Gastrocnemius medialis (tissue), 4 donors: Measurements from ENCODE around the gene PTPRN2. TPM values are rescaled to one million over a fixed set of nuclear protein-coding genes. Genes with fewer than 3 reads are reported as not detected.

Experiments used
- ATAC-seq, 2 donors: fragments of 150-250 bp; one replicate each; pipeline ENCODE4 v1.9.1; 2016
- DNase-seq, 2 donors: peaks; one replicate each; pipeline ENCODE4 v3.0.0-alpha.2; 2019
- H3K27ac ChIP-seq, 4 donors: fragments of 200-600 bp; sonication (generic); 1 replicate in 1 of 4; 2 replicates in 3 of 4; pipeline ENCODE4 v1.5.1; 2016 to 2018; ENCODE audit warnings: mild to moderate bottlenecking in 2 of 4, moderate library complexity in 1 of 4
- H3K27me3 ChIP-seq, 3 donors: fragments of 200-600 bp; sonication (generic) in 2 of 3; 1 replicate in 1 of 3; 2 replicates in 2 of 3; pipeline versions ENCODE4 v1.5.1 to v1.6.0; 2016 to 2019; ENCODE audit warnings: mild to moderate bottlenecking in 1 of 3, moderate library complexity in 1 of 3
- H3K36me3 ChIP-seq, 2 donors: fragments of 200-600 bp; sonication (generic) in 1 of 2; one replicate each; pipeline ENCODE4 v1.5.1; 2017 to 2018
- H3K4me1 ChIP-seq, 2 donors: fragments of 200-600 bp; sonication (generic) in 1 of 2; one replicate each; pipeline ENCODE4 v1.5.1; 2016 to 2017; ENCODE audit warnings: mild to moderate bottlenecking in 2 of 2
- H3K4me3 ChIP-seq, 4 donors: fragments of 200-600 bp; sonication (generic) in 3 of 4; 1 replicate in 1 of 4; 2 replicates in 3 of 4; pipeline ENCODE4 v1.5.1; 2016 to 2019; ENCODE audit warnings: mild to moderate bottlenecking in 2 of 4
- H3K9me3 ChIP-seq, 3 donors: fragments of 200-600 bp; sonication (generic) in 2 of 3; 1 replicate in 1 of 3; 2 replicates in 2 of 3; pipeline ENCODE4 v1.5.1; 2016 to 2019
- POLR2A ChIP-seq, 2 donors: fragments of 450-650 bp; IDR thresholded peaks; one replicate each; pipeline ENCODE4 v1.6.1; 2017; ENCODE audit warnings: antibody characterized with exemption in 2 of 2, mild to moderate bottlenecking in 2 of 2, moderate library complexity in 2 of 2
- in situ Hi-C, 4 donors: fragments of 200-750 bp; cut with MboI; loops; one replicate each; pipeline versions ENCODE4 v1.15.0 to v1.8.0; 2017; ENCODE audit warnings: low sequenced_read_pairs in 4 of 4
- intact Hi-C: fragments of 100-400 bp; cut with DNase I; formaldehyde crosslinking; loops from one replicate; pipeline ENCODE4 v1.15.1; 2023; ENCODE audit warnings: low total_unique reads
- total RNA-seq, 4 donors: library from RNA; depleted of rRNA; stranded (reverse); fragments of >200 nt; gene quantifications; one replicate each; pipeline versions ENCODE4 v1.1.0 to v1.2.3, GENCODE V29; 2016
- TF ChIP-seq, protein P1 (sequence below), 5 experiments: fragments of 450-650 bp in 3 of 5; fragments of 200-600 bp in 2 of 5; sonication (generic) in 2 of 5; IDR thresholded peaks in 4 of 5; conservative IDR thresholded peaks in 1 of 5; 1 replicate in 4 of 5; 2 replicates in 1 of 5; pipeline ENCODE4 v1.5.1; 2016 to 2019; ENCODE audit warnings: antibody characterized with exemption in 5 of 5, mild to moderate bottlenecking in 3 of 5, moderate library complexity in 3 of 5

The PTPRN2 gene
- total RNA-seq, 4 donors from 2014 or later = 0.66 to 0.85 (median 0.81) TPM

GRCh38 chr7:157691586-157692459 lies 895.8 kb downstream of the PTPRN2 start:
- Histone ChIP-seq H3K27ac (no peak overlapping the region), H3K4me3 (peak overlapping the region; percentile 34 to 49 (median 35)), H3K4me1 (peaks cover 4 to 13% of the 10 kb centered on the region in 2 donors), H3K36me3 (no peaks in the 10 kb centered on the region), H3K27me3 (peaks cover 37 to 70% (median 62%) of the 10 kb centered on the region in 3 donors), H3K9me3 (no peaks in the 10 kb centered on the region)
- in situ Hi-C loops (no loop called here), intact Hi-C loops (no loop called here)
- DNase-seq = no peak
- no peak for ATAC-seq
- TF ChIP-seq, protein P1, sequence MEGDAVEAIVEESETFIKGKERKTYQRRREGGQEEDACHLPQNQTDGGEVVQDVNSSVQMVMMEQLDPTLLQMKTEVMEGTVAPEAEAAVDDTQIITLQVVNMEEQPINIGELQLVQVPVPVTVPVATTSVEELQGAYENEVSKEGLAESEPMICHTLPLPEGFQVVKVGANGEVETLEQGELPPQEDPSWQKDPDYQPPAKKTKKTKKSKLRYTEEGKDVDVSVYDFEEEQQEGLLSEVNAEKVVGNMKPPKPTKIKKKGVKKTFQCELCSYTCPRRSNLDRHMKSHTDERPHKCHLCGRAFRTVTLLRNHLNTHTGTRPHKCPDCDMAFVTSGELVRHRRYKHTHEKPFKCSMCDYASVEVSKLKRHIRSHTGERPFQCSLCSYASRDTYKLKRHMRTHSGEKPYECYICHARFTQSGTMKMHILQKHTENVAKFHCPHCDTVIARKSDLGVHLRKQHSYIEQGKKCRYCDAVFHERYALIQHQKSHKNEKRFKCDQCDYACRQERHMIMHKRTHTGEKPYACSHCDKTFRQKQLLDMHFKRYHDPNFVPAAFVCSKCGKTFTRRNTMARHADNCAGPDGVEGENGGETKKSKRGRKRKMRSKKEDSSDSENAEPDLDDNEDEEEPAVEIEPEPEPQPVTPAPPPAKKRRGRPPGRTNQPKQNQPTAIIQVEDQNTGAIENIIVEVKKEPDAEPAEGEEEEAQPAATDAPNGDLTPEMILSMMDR (IDR thresholded peaks at IDR 0.05 in 4 of 5, conservative IDR thresholded peaks at IDR 0.05 in 1 of 5) = no peak
- no peak for TF ChIP-seq POLR2A (IDR thresholded peaks at IDR 0.05)

- intact Hi-C loops (no loop called here), in situ Hi-C loops (no loop called here)
- Histone ChIP-seq H3K36me3 (no peaks in the 10 kb centered on the region), H3K27me3 (peaks cover 45 to 79% (median 70%) of the 10 kb centered on the region in 3 donors), H3K9me3 (no peaks in the 10 kb centered on the region), H3K4me1 (peaks cover 4 to 13% of the 10 kb centered on the region in 2 donors), H3K4me3 (peak overlapping the region; percentile 34 to 49 (median 35)), H3K27ac (no peak overlapping the region)
- no peak for TF ChIP-seq POLR2A (IDR thresholded peaks at IDR 0.05)
- TF ChIP-seq, protein P1 (IDR thresholded peaks at IDR 0.05 in 4 of 5, conservative IDR thresholded peaks at IDR 0.05 in 1 of 5) = no peak
- ATAC-seq (peak; percentile 45 to 60), DNase-seq (peak; percentile 30 to 34)
Observed at GRCh38 chr7:157690833-157691585, 896.6 kb downstream of the PTPRN2 start.

DNA sequence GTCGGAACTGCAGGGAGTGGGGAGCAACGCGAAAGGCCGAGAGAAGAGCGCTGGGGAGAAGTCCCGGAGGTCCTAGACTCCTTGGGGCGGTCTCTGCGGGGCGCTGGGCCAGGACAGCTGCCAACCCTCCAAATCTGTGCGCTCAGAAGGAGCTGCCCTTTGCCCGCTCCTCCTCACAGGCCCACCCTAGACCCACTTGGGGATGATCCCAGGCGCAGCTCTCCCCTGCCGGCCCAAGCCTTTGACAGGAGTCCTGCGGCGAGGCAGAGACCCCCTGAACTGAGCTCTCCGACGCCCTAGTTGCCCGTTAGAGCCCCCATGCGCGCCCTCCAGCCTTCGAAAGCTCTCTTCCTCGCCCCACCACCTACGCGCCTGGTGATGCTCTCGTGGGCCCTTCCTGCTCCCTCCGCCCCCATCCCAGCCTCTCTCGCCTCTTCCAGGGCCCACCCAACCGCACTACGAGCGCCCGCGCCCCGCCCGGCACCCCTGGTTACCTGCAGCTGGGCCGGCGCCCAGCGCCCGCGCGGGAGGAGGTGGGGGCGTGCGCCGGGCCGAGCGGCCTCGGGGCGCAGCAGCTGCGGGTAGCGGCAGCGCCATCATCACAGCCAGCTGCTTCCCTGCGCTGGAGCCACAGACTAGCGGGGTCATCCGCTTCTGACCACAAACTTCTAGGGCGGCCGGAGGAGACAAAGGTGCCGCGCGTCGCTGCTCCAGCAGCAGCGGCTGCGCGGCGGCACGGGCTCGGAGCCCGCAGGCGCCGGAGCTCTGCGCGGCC lies 897.4 kb downstream of the PTPRN2 start:
- DNase-seq = no peak
- H3K4me1 ChIP-seq = peaks cover 4 to 13% of the 10 kb centered on the region in 2 donors
- no peaks in the 10 kb centered on the region for H3K36me3 ChIP-seq
- no peak for ATAC-seq
- H3K4me3 ChIP-seq = peak overlapping the region; percentile 25 to 49 (median 43)
- no peak overlapping the region for H3K27ac ChIP-seq
- no peaks in the 10 kb centered on the region for H3K9me3 ChIP-seq
- in situ Hi-C loops (no loop called here), intact Hi-C loops (no loop called here)
- no peak for TF ChIP-seq POLR2A (IDR thresholded peaks at IDR 0.05)
- TF ChIP-seq, protein P1 (IDR thresholded peaks at IDR 0.05 in 4 of 5, conservative IDR thresholded peaks at IDR 0.05 in 1 of 5) = no peak
- peaks cover 51 to 86% (median 77%) of the 10 kb centered on the region in 3 donors for H3K27me3 ChIP-seq

DNA sequence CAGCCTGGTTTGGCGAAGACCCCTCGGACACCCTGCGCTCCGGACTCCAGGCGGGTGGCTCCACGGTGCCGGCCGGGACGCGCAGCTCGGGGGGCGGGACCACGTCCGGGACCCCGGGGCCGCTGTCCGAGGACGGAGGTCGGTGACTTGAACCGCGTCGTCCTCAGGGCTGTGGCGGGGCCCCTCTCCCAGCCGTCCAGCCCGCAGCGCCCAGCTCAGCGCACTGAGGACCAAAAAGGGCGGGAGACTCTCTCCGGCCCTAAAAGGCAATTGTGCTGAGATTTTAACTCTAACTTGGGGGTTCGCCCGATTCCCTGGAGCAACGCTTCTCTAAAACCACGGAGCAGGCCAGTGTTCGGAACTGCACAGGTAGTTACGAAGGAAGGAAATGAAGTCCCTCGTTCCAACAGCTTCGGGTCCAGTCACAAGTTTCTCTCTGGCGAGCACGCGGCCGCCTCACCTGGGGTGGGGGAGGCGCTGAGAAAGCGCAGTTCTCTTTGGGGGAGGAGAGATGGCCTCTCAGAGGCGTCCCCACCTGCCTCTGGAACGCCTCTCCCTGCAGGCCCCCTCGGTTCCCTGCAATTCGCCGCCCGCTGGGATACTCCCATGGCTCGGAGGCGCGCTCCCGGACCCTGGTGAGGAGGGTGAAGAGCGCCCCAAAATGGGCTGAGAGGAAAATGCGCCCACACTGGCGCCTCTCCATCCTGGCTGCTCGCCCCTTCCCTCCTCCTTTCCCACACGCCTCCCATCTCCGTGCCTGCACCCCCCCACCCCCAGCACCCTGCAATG lies 898.2 kb downstream of the PTPRN2 start:
- no peak for ATAC-seq
- Histone ChIP-seq H3K36me3 (no peaks in the 10 kb centered on the region), H3K9me3 (no peaks in the 10 kb centered on the region), H3K27me3 (peaks cover 54 to 86% (median 81%) of the 10 kb centered on the region in 3 donors), H3K4me3 (peak overlapping the region; percentile 25 to 49 (median 43)), H3K4me1 (peaks cover 4 to 13% of the 10 kb centered on the region in 2 donors), H3K27ac (no peak overlapping the region)
- DNase-seq = no peak
- intact Hi-C loops (no loop called here), in situ Hi-C loops (no loop called here)
- TF ChIP-seq, protein P1 (IDR thresholded peaks at IDR 0.05 in 4 of 5, conservative IDR thresholded peaks at IDR 0.05 in 1 of 5) = no peak
- no peak for TF ChIP-seq POLR2A (IDR thresholded peaks at IDR 0.05)
